HepG2 (cell line): ENCODE results near the gene CTNNAL1.

Source experiments
- ATF6 ChIP-seq: sonication (generic); formaldehyde crosslinking; conservative IDR thresholded peaks from 2 replicates; pipeline ENCODE4 v1.4.0; 2020; ENCODE audit warnings: missing genetic modification reagents
- CHCHD3 ChIP-seq: sonication (generic); formaldehyde crosslinking; IDR thresholded peaks from 2 replicates; pipeline ENCODE4 v1.8.0; 2022; ENCODE audit warnings: mild to moderate bottlenecking, missing genetic modification reagents, moderate library complexity
- CTCF ChIP-seq: sonication (generic); formaldehyde crosslinking; IDR thresholded peaks from 2 replicates; pipeline ENCODE4 v1.5.0; 2020; ENCODE audit warnings: mild to moderate bottlenecking, missing genetic modification reagents, moderate library complexity
- SOX6 ChIP-seq, 2 experiments: fragments of 450-650 bp in 1 of 2; sonication (generic) in 1 of 2; formaldehyde crosslinking in 1 of 2; IDR thresholded peaks; 2 replicates each; pipeline versions ENCODE4 v1.4.0 to v1.6.1; 2017 to 2020; ENCODE audit warnings: antibody characterized with exemption in 1 of 2, mild to moderate bottlenecking in 1 of 2, missing genetic modification reagents in 1 of 2
- ZNF142 ChIP-seq: sonication (generic); formaldehyde crosslinking; IDR thresholded peaks from 2 replicates; pipeline ENCODE4 v1.4.0; 2020; ENCODE audit warnings: missing genetic modification reagents
- ZNF83 ChIP-seq: sonication (generic); formaldehyde crosslinking; IDR thresholded peaks from 2 replicates; pipeline ENCODE4 v1.4.0; 2020; ENCODE audit warnings: missing genetic modification reagents, mild to moderate bottlenecking, borderline replicate concordance
- ZNF883 ChIP-seq: sonication (generic); formaldehyde crosslinking; IDR thresholded peaks from 2 replicates; pipeline ENCODE4 v1.5.1; 2020; ENCODE audit warnings: mild to moderate bottlenecking, missing genetic modification reagents; ENCODE audit errors: not compliant biosample characterization
- TF ChIP-seq, protein P1 (sequence below): sonication (generic); formaldehyde crosslinking; IDR thresholded peaks from 2 replicates; pipeline ENCODE4 v1.5.1; 2020; ENCODE audit warnings: mild to moderate bottlenecking, missing genetic modification reagents, moderate library complexity

DNA sequence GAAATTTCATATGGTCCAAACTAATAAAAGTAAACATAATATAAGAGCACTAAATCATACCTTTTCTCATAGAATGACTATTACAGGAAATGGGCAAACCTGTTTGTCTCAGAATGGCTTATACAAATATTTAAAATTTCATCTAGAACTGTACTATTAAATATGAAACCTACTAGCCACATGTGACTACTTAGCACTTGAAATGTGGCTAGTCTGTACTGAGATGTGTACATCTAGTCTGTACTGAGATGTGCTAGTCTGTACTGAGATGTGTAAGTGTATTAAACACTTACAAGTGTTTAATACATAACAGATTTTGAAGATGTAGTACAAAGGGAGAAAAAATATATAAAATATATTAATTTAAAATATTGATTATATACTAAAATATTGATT lies 56.7 kb downstream of the CTNNAL1 start:
- TF ChIP-seq CTCF (CRISPR knock-in tag) (no peak), ATF6 (CRISPR knock-in tag) (no peak), ZNF142 (CRISPR knock-in tag) (no peak), ZNF883 (no peak), ZNF83 (CRISPR knock-in tag) (no peak), CHCHD3 (CRISPR knock-in tag) (no peak), SOX6 (IDR thresholded peaks at IDR 0.05) (no peak), SOX6 (CRISPR knock-in tag; IDR thresholded peaks at IDR 0.05) (no peak)
- TF ChIP-seq, protein P1, sequence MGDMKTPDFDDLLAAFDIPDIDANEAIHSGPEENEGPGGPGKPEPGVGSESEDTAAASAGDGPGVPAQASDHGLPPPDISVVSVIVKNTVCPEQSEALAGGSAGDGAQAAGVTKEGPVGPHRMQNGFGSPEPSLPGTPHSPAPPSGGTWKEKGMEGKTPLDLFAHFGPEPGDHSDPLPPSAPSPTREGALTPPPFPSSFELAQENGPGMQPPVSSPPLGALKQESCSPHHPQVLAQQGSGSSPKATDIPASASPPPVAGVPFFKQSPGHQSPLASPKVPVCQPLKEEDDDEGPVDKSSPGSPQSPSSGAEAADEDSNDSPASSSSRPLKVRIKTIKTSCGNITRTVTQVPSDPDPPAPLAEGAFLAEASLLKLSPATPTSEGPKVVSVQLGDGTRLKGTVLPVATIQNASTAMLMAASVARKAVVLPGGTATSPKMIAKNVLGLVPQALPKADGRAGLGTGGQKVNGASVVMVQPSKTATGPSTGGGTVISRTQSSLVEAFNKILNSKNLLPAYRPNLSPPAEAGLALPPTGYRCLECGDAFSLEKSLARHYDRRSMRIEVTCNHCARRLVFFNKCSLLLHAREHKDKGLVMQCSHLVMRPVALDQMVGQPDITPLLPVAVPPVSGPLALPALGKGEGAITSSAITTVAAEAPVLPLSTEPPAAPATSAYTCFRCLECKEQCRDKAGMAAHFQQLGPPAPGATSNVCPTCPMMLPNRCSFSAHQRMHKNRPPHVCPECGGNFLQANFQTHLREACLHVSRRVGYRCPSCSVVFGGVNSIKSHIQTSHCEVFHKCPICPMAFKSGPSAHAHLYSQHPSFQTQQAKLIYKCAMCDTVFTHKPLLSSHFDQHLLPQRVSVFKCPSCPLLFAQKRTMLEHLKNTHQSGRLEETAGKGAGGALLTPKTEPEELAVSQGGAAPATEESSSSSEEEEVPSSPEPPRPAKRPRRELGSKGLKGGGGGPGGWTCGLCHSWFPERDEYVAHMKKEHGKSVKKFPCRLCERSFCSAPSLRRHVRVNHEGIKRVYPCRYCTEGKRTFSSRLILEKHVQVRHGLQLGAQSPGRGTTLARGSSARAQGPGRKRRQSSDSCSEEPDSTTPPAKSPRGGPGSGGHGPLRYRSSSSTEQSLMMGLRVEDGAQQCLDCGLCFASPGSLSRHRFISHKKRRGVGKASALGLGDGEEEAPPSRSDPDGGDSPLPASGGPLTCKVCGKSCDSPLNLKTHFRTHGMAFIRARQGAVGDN (CRISPR knock-in tag), result no peak
